ENCODE results near the gene L1TD1.
"Not testable (repeated sequence)": the region's sequence is repeated elsewhere in the genome, so short reads cannot be mapped to it uniquely, and the experiment has no call there.

Gene L1TD1

DNA sequence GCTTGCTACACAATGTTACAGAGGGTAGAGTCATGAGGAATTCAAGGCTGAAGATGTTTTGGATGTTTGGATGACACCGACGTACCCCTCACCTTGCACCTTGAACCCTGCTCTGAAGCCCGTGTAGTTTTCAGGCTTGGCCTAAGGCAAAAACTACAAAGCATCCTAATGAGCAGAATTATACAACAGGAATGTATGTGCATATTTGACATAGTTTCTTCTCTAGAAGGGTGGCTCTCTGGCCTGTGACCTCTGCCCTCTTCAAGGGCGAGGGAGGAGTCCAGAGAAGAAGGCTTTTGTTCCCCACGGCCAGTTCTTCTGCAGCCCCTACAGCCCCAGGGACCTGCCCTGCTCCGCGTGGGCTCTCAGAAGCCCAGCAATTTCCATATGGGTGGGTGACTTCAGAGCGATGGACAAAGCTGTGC lies 43.3 kb downstream of the L1TD1 start:
- H3K27me3 ChIP-seq (ENCODE audit: insufficient read depth, low read length): peaks cover 6% of the 10 kb centered on the region; the same call in 1 of the 2 replicates
- no peak overlapping the region for H3K27ac ChIP-seq (ENCODE audit: low read depth, low read length, poor library complexity, severe bottlenecking)
- no peaks in the 10 kb centered on the region for H3K4me1 ChIP-seq (ENCODE audit: insufficient read depth, low read length, severe bottlenecking)
- no peaks in the 10 kb centered on the region for H4K20me1 ChIP-seq (ENCODE audit: insufficient read depth, low read length)
- H3K36me3 ChIP-seq (ENCODE audit: insufficient read depth, low read length): no peaks in the 10 kb centered on the region
- H3F3A ChIP-seq (ENCODE audit: insufficient read depth, low read length): no peaks in the 10 kb centered on the region
- no peaks in the 10 kb centered on the region for H3K9me2 ChIP-seq (ENCODE audit: low read depth, low read length)
- no peak overlapping the region for H2AFZ ChIP-seq (ENCODE audit: low read length)
- no peak overlapping the region for H3K4me3 ChIP-seq (ENCODE audit: low read depth, low read length, poor library complexity, severe bottlenecking)
- H3K4me2 ChIP-seq (ENCODE audit: low read length): no peak overlapping the region
- no peak overlapping the region for H3K9ac ChIP-seq (ENCODE audit: low read length)
- H3K79me2 ChIP-seq (ENCODE audit: insufficient read depth, low read length): no peaks in the 10 kb centered on the region
- H3K9me3 ChIP-seq (ENCODE audit: low read length): no peaks in the 10 kb centered on the region
- TF ChIP-seq, protein P1, sequence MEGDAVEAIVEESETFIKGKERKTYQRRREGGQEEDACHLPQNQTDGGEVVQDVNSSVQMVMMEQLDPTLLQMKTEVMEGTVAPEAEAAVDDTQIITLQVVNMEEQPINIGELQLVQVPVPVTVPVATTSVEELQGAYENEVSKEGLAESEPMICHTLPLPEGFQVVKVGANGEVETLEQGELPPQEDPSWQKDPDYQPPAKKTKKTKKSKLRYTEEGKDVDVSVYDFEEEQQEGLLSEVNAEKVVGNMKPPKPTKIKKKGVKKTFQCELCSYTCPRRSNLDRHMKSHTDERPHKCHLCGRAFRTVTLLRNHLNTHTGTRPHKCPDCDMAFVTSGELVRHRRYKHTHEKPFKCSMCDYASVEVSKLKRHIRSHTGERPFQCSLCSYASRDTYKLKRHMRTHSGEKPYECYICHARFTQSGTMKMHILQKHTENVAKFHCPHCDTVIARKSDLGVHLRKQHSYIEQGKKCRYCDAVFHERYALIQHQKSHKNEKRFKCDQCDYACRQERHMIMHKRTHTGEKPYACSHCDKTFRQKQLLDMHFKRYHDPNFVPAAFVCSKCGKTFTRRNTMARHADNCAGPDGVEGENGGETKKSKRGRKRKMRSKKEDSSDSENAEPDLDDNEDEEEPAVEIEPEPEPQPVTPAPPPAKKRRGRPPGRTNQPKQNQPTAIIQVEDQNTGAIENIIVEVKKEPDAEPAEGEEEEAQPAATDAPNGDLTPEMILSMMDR (IDR thresholded peaks at IDR 0.05; ENCODE audit: low read length): no peak
- no peak for TF ChIP-seq EZH2 (IDR thresholded peaks at IDR 0.05; ENCODE audit: borderline replicate concordance, low read length)

- TF ChIP-seq EZH2 (IDR thresholded peaks at IDR 0.05; ENCODE audit: borderline replicate concordance, low read length): no peak
- TF ChIP-seq, protein P1 (IDR thresholded peaks at IDR 0.05; ENCODE audit: low read length): no peak
- no peaks in the 10 kb centered on the region for H3F3A ChIP-seq (ENCODE audit: insufficient read depth, low read length)
- H3K9me2 ChIP-seq (ENCODE audit: low read depth, low read length): no peaks in the 10 kb centered on the region
- no peak overlapping the region for H2AFZ ChIP-seq (ENCODE audit: low read length)
- no peaks in the 10 kb centered on the region for H3K36me3 ChIP-seq (ENCODE audit: insufficient read depth, low read length)
- H3K9me3 ChIP-seq (ENCODE audit: low read length): no peaks in the 10 kb centered on the region
- no peak overlapping the region for H3K4me2 ChIP-seq (ENCODE audit: low read length)
- H3K9ac ChIP-seq (ENCODE audit: low read length): no peak overlapping the region
- H3K4me3 ChIP-seq (ENCODE audit: low read depth, low read length, poor library complexity, severe bottlenecking): no peak overlapping the region
- H4K20me1 ChIP-seq (ENCODE audit: insufficient read depth, low read length): no peaks in the 10 kb centered on the region
- peaks cover 7% of the 10 kb centered on the region; the same call in 1 of the 2 replicates for H3K27me3 ChIP-seq (ENCODE audit: insufficient read depth, low read length)
- H3K27ac ChIP-seq (ENCODE audit: low read depth, low read length, poor library complexity, severe bottlenecking): no peak overlapping the region
- H3K79me2 ChIP-seq (ENCODE audit: insufficient read depth, low read length): no peaks in the 10 kb centered on the region
- no peaks in the 10 kb centered on the region for H3K4me1 ChIP-seq (ENCODE audit: insufficient read depth, low read length, severe bottlenecking)
Measured at GRCh38 chr1:62238507-62238906, 43.9 kb downstream of the L1TD1 start.

DNA sequence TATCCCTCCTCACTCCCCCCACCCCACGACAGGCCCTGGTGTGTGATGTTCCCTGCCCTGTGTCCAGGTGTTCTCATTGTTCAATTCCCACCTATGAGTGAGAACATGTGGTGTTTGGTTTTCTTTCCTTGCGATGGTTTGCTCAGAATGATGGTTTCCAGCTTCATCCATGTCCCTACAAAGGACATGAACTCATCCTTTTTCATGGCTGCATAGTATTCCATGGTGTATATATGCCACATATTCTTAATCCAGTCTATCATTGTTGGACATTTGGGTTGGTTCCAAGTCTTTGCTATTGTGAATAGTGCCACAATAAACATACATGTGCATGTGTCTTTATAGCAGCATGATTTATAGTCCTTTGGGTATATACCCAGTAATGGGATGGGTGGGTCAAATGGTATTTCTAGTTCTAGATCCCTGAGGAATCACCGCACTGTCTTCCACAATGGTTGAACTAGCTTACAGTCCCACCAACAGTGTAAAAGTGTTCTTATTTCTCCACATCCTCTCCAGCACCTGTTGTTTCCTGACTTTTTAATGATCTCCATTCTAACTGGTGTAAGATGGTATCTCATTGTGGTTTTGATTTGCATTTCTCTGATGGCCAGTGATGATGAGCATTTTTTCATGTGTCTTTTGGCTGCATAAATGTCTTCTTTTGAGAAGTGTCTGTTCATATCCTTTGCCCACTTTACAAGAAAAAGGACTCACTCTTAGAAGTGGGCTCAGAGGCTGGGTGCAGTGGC lies 45.2 kb downstream of the L1TD1 start:
- not testable (repeated sequence) for H3K27me3 ChIP-seq (ENCODE audit: insufficient read depth, low read length); H3K4me1 ChIP-seq (ENCODE audit: insufficient read depth, low read length, severe bottlenecking); H3K79me2 ChIP-seq (ENCODE audit: insufficient read depth, low read length); H3K4me3 ChIP-seq (ENCODE audit: low read depth, low read length, poor library complexity, severe bottlenecking); H3K9ac ChIP-seq (ENCODE audit: low read length); H3K9me2 ChIP-seq (ENCODE audit: low read depth, low read length); H3F3A ChIP-seq (ENCODE audit: insufficient read depth, low read length); H3K4me2 ChIP-seq (ENCODE audit: low read length); H4K20me1 ChIP-seq (ENCODE audit: insufficient read depth, low read length); H3K27ac ChIP-seq (ENCODE audit: low read depth, low read length, poor library complexity, severe bottlenecking); H3K9me3 ChIP-seq (ENCODE audit: low read length); H2AFZ ChIP-seq (ENCODE audit: low read length); H3K36me3 ChIP-seq (ENCODE audit: insufficient read depth, low read length)

Data from OCI-LY1 (cell line).